22Rv1 (cell line): ENCODE results near the gene SPINT2.

Source experiments
- H3K27ac ChIP-seq: fragments of 450-650 bp; 2 replicates; pipeline ENCODE4 v1.5.1; 2017
- CTCF ChIP-seq: fragments of 450-650 bp; IDR thresholded peaks from 2 replicates; pipeline ENCODE4 v1.5.1; 2017; ENCODE audit warnings: mild to moderate bottlenecking
- ZFX ChIP-seq: fragments of 450-650 bp; IDR thresholded peaks from 2 replicates; pipeline ENCODE4 v1.6.1; 2017; ENCODE audit warnings: antibody characterized with exemption, borderline replicate concordance

SPINT2 gene

DNA sequence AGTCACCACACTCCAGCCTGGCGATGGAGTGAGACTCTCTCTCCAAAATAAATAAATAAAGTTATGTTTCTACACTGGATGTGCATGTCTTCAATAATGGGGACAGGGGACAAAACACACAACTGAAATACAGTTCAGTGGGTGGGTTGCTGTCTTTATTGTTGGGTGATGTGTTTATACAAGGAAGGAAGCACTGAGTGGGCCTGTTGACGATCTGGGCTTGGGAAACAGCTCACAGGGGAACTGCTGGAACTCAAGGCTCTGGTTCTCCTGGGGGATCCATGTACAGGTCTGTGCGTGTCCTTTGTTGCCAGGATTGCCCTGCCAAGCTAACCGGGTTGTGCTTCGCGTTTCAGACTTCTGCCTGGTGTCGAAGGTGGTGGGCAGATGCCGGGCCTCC, 18.9 kb downstream of the SPINT2 start:
- no peak overlapping the region for H3K27ac ChIP-seq
- TF ChIP-seq CTCF (no peak), ZFX (no peak)

DNA sequence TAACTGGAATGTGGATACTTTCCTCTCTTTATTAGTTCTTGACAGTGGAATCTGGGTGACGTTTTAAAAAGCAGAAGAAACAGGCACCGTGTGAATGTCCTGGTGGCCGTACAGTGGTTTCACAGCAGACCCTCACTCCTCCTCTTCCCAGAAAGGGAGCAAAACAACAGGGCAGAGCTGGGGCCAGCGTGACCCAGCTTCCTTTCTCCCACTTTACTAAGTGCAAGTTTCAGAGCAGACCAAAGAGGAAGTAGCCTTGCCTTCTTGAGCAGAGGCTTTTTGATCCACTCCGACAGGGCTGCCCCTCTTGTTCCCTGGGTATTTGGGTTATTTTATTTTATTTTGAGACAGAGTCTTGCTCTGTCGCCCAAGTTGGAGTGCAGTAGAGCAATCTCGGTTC, 20.0 kb downstream of the SPINT2 start:
- H3K27ac ChIP-seq: no peak overlapping the region
- no peak for TF ChIP-seq ZFX
- no peak for TF ChIP-seq CTCF

- no peak for TF ChIP-seq CTCF
- no peak for TF ChIP-seq ZFX
- no peak overlapping the region for H3K27ac ChIP-seq
Measured at GRCh38 chr19:38285567-38285966, 21.2 kb downstream of the SPINT2 start.

GRCh38 chr19:38287604-38288003, 23.2 kb downstream of the SPINT2 start:
- no peak overlapping the region for H3K27ac ChIP-seq
- no peak for TF ChIP-seq ZFX
- TF ChIP-seq CTCF: no peak

- H3K27ac ChIP-seq: no peak overlapping the region
- TF ChIP-seq CTCF (no peak), ZFX (no peak)
Measured at GRCh38 chr19:38288123-38288855, 23.9 kb downstream of the SPINT2 start.

GRCh38 chr19:38289955-38290354, 25.6 kb downstream of the SPINT2 start:
- TF ChIP-seq ZFX: no peak
- TF ChIP-seq CTCF: no peak

DNA sequence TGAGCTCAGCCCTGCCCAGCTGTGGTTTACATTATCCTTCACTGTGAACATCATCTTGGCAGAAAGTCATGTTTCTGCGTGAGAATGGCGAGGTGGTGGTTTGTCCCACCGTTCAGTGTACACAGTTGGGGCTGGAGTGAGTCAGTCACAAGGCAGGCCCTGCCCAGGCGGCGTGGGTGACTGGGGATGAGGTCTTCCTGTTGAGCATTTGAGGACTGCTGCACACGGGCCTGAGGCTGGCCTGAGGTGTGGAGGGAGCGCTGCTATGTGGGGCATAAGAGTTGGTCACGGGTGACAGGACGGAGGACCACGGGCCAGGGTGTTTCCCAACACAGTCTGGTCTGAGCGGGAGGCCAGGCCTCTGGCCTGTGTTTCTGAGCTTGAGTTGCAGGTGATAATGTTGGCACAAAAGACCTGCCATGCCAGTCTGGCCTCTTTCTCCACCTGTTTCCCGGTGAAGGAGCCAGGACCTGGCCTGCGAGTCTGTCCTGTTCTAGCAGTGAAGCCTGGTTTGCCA, 26.3 kb downstream of the SPINT2 start:
- peak overlapping the region; percentile 84 for H3K27ac ChIP-seq
- TF ChIP-seq CTCF (no peak), ZFX (no peak)

More at GRCh38 chr19:38289955-38290354, 25.6 kb downstream of the SPINT2 start:
- H3K27ac ChIP-seq: peak overlapping the region; percentile 84
